Transverse colon (tissue), 4 donors: Measurements from ENCODE around the gene RND3. TPM values are rescaled to one million over a fixed set of nuclear protein-coding genes. Genes with fewer than 3 reads are reported as not detected.

Source experiments
- DNase-seq: peaks from one replicate; pipeline ENCODE4 v3.0.0-alpha.2; 2019
- H3K27ac ChIP-seq, 4 donors: fragments of 200-600 bp; sonication (generic); 2 replicates each; pipeline ENCODE4 v1.5.1; 2016 to 2018; ENCODE audit warnings: inconsistent platforms in 4 of 4
- H3K27me3 ChIP-seq: fragments of 200-600 bp; sonication (generic); 2 replicates; pipeline ENCODE4 v1.5.1; 2017; ENCODE audit warnings: inconsistent platforms
- H3K36me3 ChIP-seq, 4 donors: fragments of 200-600 bp; sonication (generic); 2 replicates each; pipeline ENCODE4 v1.5.1; 2017 to 2019; ENCODE audit warnings: inconsistent platforms in 4 of 4
- H3K4me1 ChIP-seq, 4 donors: fragments of 200-600 bp; sonication (generic); 2 replicates each; pipeline ENCODE4 v1.5.1; 2017 to 2020; ENCODE audit warnings: inconsistent platforms in 4 of 4
- H3K4me3 ChIP-seq, 4 donors: fragments of 200-600 bp; sonication (generic); 1 replicate in 1 of 4; 2 replicates in 3 of 4; pipeline versions ENCODE4 v1.5.1 to v1.6.1; 2017 to 2019; ENCODE audit warnings: inconsistent platforms in 4 of 4
- H3K9me3 ChIP-seq, 2 donors: fragments of 200-600 bp; sonication (generic); 2 replicates each; pipeline ENCODE4 v1.5.1; 2017 to 2019; ENCODE audit warnings: inconsistent platforms in 2 of 2
- CTCF ChIP-seq, 5 experiments: fragments of 200-600 bp in 3 of 5; fragments of 450-650 bp in 2 of 5; sonication (generic) in 3 of 5; IDR thresholded peaks; 1 replicate in 2 of 5; 2 replicates in 3 of 5; pipeline ENCODE4 v1.5.1; 2016 to 2017; ENCODE audit warnings: antibody characterized with exemption in 5 of 5, inconsistent platforms in 3 of 5, mild to moderate bottlenecking in 2 of 5, moderate library complexity in 1 of 5
- EP300 ChIP-seq: sonication (generic); formaldehyde crosslinking; IDR thresholded peaks from one replicate; pipeline ENCODE4 v1.6.1; 2017; ENCODE audit warnings: antibody characterized with exemption, low read depth
- POLR2A ChIP-seq: fragments of 450-650 bp; IDR thresholded peaks from one replicate; pipeline ENCODE4 v1.6.1; 2016; ENCODE audit warnings: antibody characterized with exemption, mild to moderate bottlenecking, moderate library complexity
- POLR2AphosphoS5 ChIP-seq, 3 donors: sonication (generic); formaldehyde crosslinking; IDR thresholded peaks; one replicate each; pipeline ENCODE4 v1.6.1; 2016; ENCODE audit warnings: antibody characterized with exemption in 3 of 3
- WGBS, 2 donors: methylation state at CpG; one replicate each; pipeline ENCODE4 v1.1.5; 2018; ENCODE audit warnings: low coverage in 1 of 2; 5-methylcytosine and 5-hydroxymethylcytosine counted together
- in situ Hi-C, 4 donors: fragments of 200-750 bp; cut with MboI; loops; one replicate each; pipeline versions ENCODE4 v1.15.0 to v1.15.1; 2017; ENCODE audit warnings: low sequenced_read_pairs in 3 of 4, low pct_ligation_motif_present in 1 of 4, low pct_unique_long_range_greater_than_20kb in 1 of 4
- intact Hi-C: fragments of 100-400 bp; cut with DNase I; formaldehyde crosslinking; loops from one replicate; pipeline ENCODE4 v1.15.1; 2023; ENCODE audit warnings: low total_unique reads
- total RNA-seq, 4 donors: library from RNA; depleted of rRNA; stranded (reverse); fragments of >200 nt; gene quantifications; one replicate each; pipeline ENCODE4 v1.1.0, GENCODE V29; 2016

RND3 gene
- total RNA-seq, 4 donors from 2014 or later: 16.5 to 54.6 (median 46.1) TPM

- 36 to 47% methylated on average over 2 of the region's 2 CpGs for WGBS, 2 donors
- DNase-seq: no peak
- Histone ChIP-seq H3K4me1 (no peaks in the 10 kb centered on the region), H3K9me3 (no peaks in the 10 kb centered on the region), H3K4me3 (no peak overlapping the region), H3K27ac (no peak overlapping the region), H3K36me3 (no peaks in the 10 kb centered on the region), H3K27me3 (no peaks in the 10 kb centered on the region)
- TF ChIP-seq CTCF (IDR thresholded peaks at IDR 0.05) (no peak), POLR2AphosphoS5 (IDR thresholded peaks at IDR 0.05) (no peak), POLR2A (no peak), EP300 (no peak)
- in situ Hi-C loops: loop anchor here (10.0 to 25.0 kb wide), 5 partner anchors 305 to 905 kb away; partner anchors contain the start of gene MMADHC (in 1 of the 4)
- intact Hi-C loops: no loop called here
Observed at GRCh38 chr2:150491943-150492342, 4.5 kb upstream of the RND3 start.

- WGBS, 2 donors: 75 to 78% methylated on average over 2 of the region's 2 CpGs
- Histone ChIP-seq H3K4me3 (no peak overlapping the region), H3K9me3 (no peaks in the 10 kb centered on the region), H3K36me3 (no peaks in the 10 kb centered on the region), H3K27ac (no peak overlapping the region), H3K4me1 (no peaks in the 10 kb centered on the region), H3K27me3 (no peaks in the 10 kb centered on the region)
- intact Hi-C loops (no loop called here), in situ Hi-C loops (loop anchor here (10.0 to 25.0 kb wide), 5 partner anchors 304 to 904 kb away; partner anchors contain the start of gene MMADHC (in 1 of the 4))
- TF ChIP-seq POLR2AphosphoS5 (IDR thresholded peaks at IDR 0.05): no peak
- no peak for TF ChIP-seq POLR2A
- no peak for TF ChIP-seq EP300
- TF ChIP-seq CTCF (IDR thresholded peaks at IDR 0.05): no peak
- DNase-seq: no peak
Observed at GRCh38 chr2:150491430-150491829, 4.0 kb upstream of the RND3 start.

GRCh38 chr2:150490466-150490865 is 3.0 kb upstream of the RND3 start:
- Histone ChIP-seq H3K9me3 (no peaks in the 10 kb centered on the region), H3K27me3 (no peaks in the 10 kb centered on the region), H3K4me1 (no peaks in the 10 kb centered on the region), H3K27ac (no peak overlapping the region), H3K36me3 (no peaks in the 10 kb centered on the region), H3K4me3 (no peak overlapping the region)
- in situ Hi-C loops: loop anchor here (10.0 to 25.0 kb wide), 5 partner anchors 303 to 903 kb away; partner anchors contain the start of gene MMADHC (in 1 of the 4)
- TF ChIP-seq POLR2AphosphoS5 (IDR thresholded peaks at IDR 0.05): no peak
- no peak for TF ChIP-seq EP300
- no peak for TF ChIP-seq CTCF (IDR thresholded peaks at IDR 0.05)
- no peak for TF ChIP-seq POLR2A
- intact Hi-C loops: no loop called here
- WGBS, 2 donors: 80 to 86% methylated on average over 6 of the region's 6 CpGs
- DNase-seq: no peak

- H3K9me3 ChIP-seq: no peaks in the 10 kb centered on the region
- H3K4me3 ChIP-seq: peak overlapping the region; percentile 58 to 75 (median 69)
- H3K4me1 ChIP-seq: peaks cover 9 to 33% (median 22%) of the 10 kb centered on the region in 4 donors
- in situ Hi-C loops: loop anchor here in 3 of 4 donors (10.0 to 25.0 kb wide), 4 partner anchors 300 to 900 kb away; partner anchors contain the start of gene MMADHC (in 1 of the 3)
- H3K27ac ChIP-seq: peak overlapping the region; percentile 93 to 96 (median 96)
- DNase-seq: peak; percentile 54
- intact Hi-C loops: loop anchor here (5.0 kb wide), 1 partner anchor 890 kb away; no protein-coding TSS in a partner anchor
- H3K27me3 ChIP-seq: no peaks in the 10 kb centered on the region
- H3K36me3 ChIP-seq: no peaks in the 10 kb centered on the region
- WGBS, 2 donors: 0 to 2% methylated on average over 7 to 45 of the region's 45 CpGs
- TF ChIP-seq EP300 (no peak), CTCF (IDR thresholded peaks at IDR 0.05) (no peak), POLR2AphosphoS5 (IDR thresholded peaks at IDR 0.05) (no peak), POLR2A (no peak)
Observed at GRCh38 chr2:150486539-150487484, 655 bp downstream of the RND3 start.
